NOMO-1 (cell line): ENCODE measurements around the gene C1QTNF9B.
A peak's percentile ranks its signal among the peaks of the same experiment; 100 is the strongest.
"Not testable (repeated sequence)": the region's sequence is repeated elsewhere in the genome, so short reads cannot be mapped to it uniquely, and the experiment has no call there.

Experiments
- DNase-seq, 2 experiments: peaks; one replicate each; lab custom pipeline; 2025; ENCODE audit not compliant: unreplicated experiment in 2 of 2; lab: John Stamatoyannopoulos, UW

Gene C1QTNF9B

GRCh38 chr13:23898101-23898500 is 799 bp upstream of the C1QTNF9B start:
- no peak for DNase-seq

GRCh38 chr13:23894746-23895145 is 2.6 kb downstream of the C1QTNF9B start:
- not testable (repeated sequence) for DNase-seq

GRCh38 chr13:23893791-23894190 is 3.5 kb downstream of the C1QTNF9B start:
- DNase-seq: not testable (repeated sequence)

GRCh38 chr13:23889615-23890607 is 7.4 kb downstream of the C1QTNF9B start:
- DNase-seq: peak in 1 of 2 experiments; percentile 33

- DNase-seq: peak; percentile 91 to 93
Observed at GRCh38 chr13:23888658-23889614, 8.4 kb downstream of the C1QTNF9B start, which contains the start of gene MIPEP. MIPEP (minus strand) TSS chr13:23889400; CDS start chr13:23889320, 80 bp downstream.

GRCh38 chr13:23884361-23884760 is 12.9 kb downstream of the C1QTNF9B start:
- not testable (repeated sequence) for DNase-seq

- no peak for DNase-seq
Observed at GRCh38 chr13:23883255-23883654, 14.0 kb downstream of the C1QTNF9B start.

GRCh38 chr13:23881402-23881800 is 15.9 kb downstream of the C1QTNF9B start:
- DNase-seq: not testable (repeated sequence)

- not testable (repeated sequence) for DNase-seq
Observed at GRCh38 chr13:23880493-23881401, 16.6 kb downstream of the C1QTNF9B start.

- DNase-seq: no peak
Observed at GRCh38 chr13:23877286-23877685, 20.0 kb downstream of the C1QTNF9B start.

GRCh38 chr13:23876265-23876664 is 21.0 kb downstream of the C1QTNF9B start:
- no peak for DNase-seq

GRCh38 chr13:23871616-23872220 is 25.6 kb downstream of the C1QTNF9B start:
- DNase-seq: peak in 1 of 2 experiments; percentile 25

GRCh38 chr13:23870356-23871140 is 26.8 kb downstream of the C1QTNF9B start:
- DNase-seq: no peak

- peak; percentile 30 to 31 for DNase-seq
Observed at GRCh38 chr13:23868521-23868920, 28.8 kb downstream of the C1QTNF9B start.

GRCh38 chr13:23867027-23867491 is 30.2 kb downstream of the C1QTNF9B start:
- no peak for DNase-seq

GRCh38 chr13:23866420-23867026 is 30.8 kb downstream of the C1QTNF9B start:
- DNase-seq: peak in 1 of 2 experiments; percentile 32

GRCh38 chr13:23865906-23866305 is 31.4 kb downstream of the C1QTNF9B start:
- DNase-seq: peak; percentile 33 to 45

GRCh38 chr13:23865026-23865425 is 32.3 kb downstream of the C1QTNF9B start:
- peak in 1 of 2 experiments; percentile 40 for DNase-seq
